ENCODE results near the gene EIF1AY. TPM values are rescaled to one million over a fixed set of nuclear protein-coding genes. Genes with fewer than 3 reads are reported as not detected.

EIF1AY gene
- total RNA-seq (2014; rRNA removed; shearing (Covaris generic)) = 42.6 and 43.2 TPM in 2 replicates
- total RNA-seq (2022) = 76.3 and 89.3 TPM in 2 replicates
- percentile 89 among the genes with signal in this experiment for Bru-seq, nascent RNA
- BruChase-seq, experiment 1, labeled RNA remaining after a 6-hour chase = percentile 85 among the genes with signal in this experiment
- percentile 79 among the genes with signal in this experiment for BruChase-seq, experiment 2, labeled RNA remaining after a 2-hour chase
- long read RNA-seq, transcript EIF1AY-201 (7 exons, 1,390 nt) = major isoform, 115 of 133 reads
- long read RNA-seq, partial matches to known transcripts = 1 of 133 reads
- long read RNA-seq, other reads (novel, unspliced or antisense) = 16 of 133 reads

GRCh38 chrY:20575531-20576121 lies at the start of gene EIF1AY:
EIF1AY (plus strand) TSS chrY:20575776; CDS start chrY:20575872, 96 bp downstream.
- ChIA-PET POLR2A (no interaction called here), CTCF (ENCODE audit: unreplicated experiment) (no interaction called here)
- Histone ChIP-seq H3K4me1 (ENCODE audit: insufficient read depth, low read length, poor library complexity, severe bottlenecking) (peaks cover 24% of the 10 kb centered on the region), H3K79me2 (ENCODE audit: insufficient read depth, low read depth, low read length) (peaks cover 53% of the 10 kb centered on the region), H3K4me3 (ENCODE audit: low read depth, low read length, poor library complexity, severe bottlenecking) (peak within 1 kb of the TSS; percentile 97), H3K9me3 (ENCODE audit: low read length) (no peaks in the 10 kb centered on the region), H4K20me1 (ENCODE audit: insufficient read depth, low read length) (no peaks in the 10 kb centered on the region), H3K36me3 (ENCODE audit: insufficient read depth, low read length) (peaks cover 10% of the 10 kb centered on the region), H3K27ac (ENCODE audit: low read depth, low read length, poor library complexity, severe bottlenecking) (peak within 1 kb of the TSS; percentile 91), H3K4me2 (ENCODE audit: low read length) (peak within 1 kb of the TSS; percentile 83), H2AFZ (ENCODE audit: low read length) (peak within 1 kb of the TSS; percentile 78), H3K9me2 (ENCODE audit: insufficient read depth, low read length) (no peaks in the 10 kb centered on the region)
- peak; percentile 93 for DNase-seq (ENCODE audit: low spot score)
- no TSS peak for BruUV-seq (replicated peaks)
- TF ChIP-seq EZH2phosphoT487 (IDR thresholded peaks at IDR 0.05; ENCODE audit: borderline replicate concordance, low read depth, low read length) (no peak), CTCF (conservative IDR thresholded peaks at IDR 0.05; ENCODE audit: low read length) (no peak)
- intact Hi-C loops (cut with micrococcal nuclease; ENCODE audit: unreplicated experiment) = loop anchor here (2.0 to 10.0 kb wide), 5 partner anchors 159 to 1033 kb away; partner anchors contain the start of gene KDM5D

- H3K79me2 ChIP-seq (ENCODE audit: insufficient read depth, low read depth, low read length) = no peaks in the 10 kb centered on the region
- TF ChIP-seq CTCF (conservative IDR thresholded peaks at IDR 0.05; ENCODE audit: low read length) = no peak
- no peak for TF ChIP-seq EZH2phosphoT487 (IDR thresholded peaks at IDR 0.05; ENCODE audit: borderline replicate concordance, low read depth, low read length)
- H3K36me3 ChIP-seq (ENCODE audit: insufficient read depth, low read length) = no peaks in the 10 kb centered on the region
- H3K4me2 ChIP-seq (ENCODE audit: low read length) = no peak overlapping the region
- no peak overlapping the region for H2AFZ ChIP-seq (ENCODE audit: low read length)
- H3K9me3 ChIP-seq (ENCODE audit: low read length) = no peaks in the 10 kb centered on the region
- BruUV-seq (replicated peaks) = no TSS peak
- H3K4me1 ChIP-seq (ENCODE audit: insufficient read depth, low read length, poor library complexity, severe bottlenecking) = no peaks in the 10 kb centered on the region
- DNase-seq (ENCODE audit: low spot score) = no peak
- H3K27ac ChIP-seq (ENCODE audit: low read depth, low read length, poor library complexity, severe bottlenecking) = no peak overlapping the region
- no peak overlapping the region for H3K4me3 ChIP-seq (ENCODE audit: low read depth, low read length, poor library complexity, severe bottlenecking)
- H4K20me1 ChIP-seq (ENCODE audit: insufficient read depth, low read length) = no peaks in the 10 kb centered on the region
- ChIA-PET POLR2A (no interaction called here), CTCF (ENCODE audit: unreplicated experiment) (no interaction called here)
- H3K9me2 ChIP-seq (ENCODE audit: insufficient read depth, low read length) = no peaks in the 10 kb centered on the region
- intact Hi-C loops (cut with micrococcal nuclease; ENCODE audit: unreplicated experiment) = no loop called here
Observed at GRCh38 chrY:20528435-20528834, 47.1 kb upstream of the EIF1AY start.

GRCh38 chrY:20538186-20538585 lies 37.4 kb upstream of the EIF1AY start:
- intact Hi-C loops (cut with micrococcal nuclease; ENCODE audit: unreplicated experiment) = no loop called here
- no peaks in the 10 kb centered on the region for H4K20me1 ChIP-seq (ENCODE audit: insufficient read depth, low read length)
- H3K9me3 ChIP-seq (ENCODE audit: low read length) = no peaks in the 10 kb centered on the region
- H3K4me2 ChIP-seq (ENCODE audit: low read length) = no peak overlapping the region
- TF ChIP-seq EZH2phosphoT487 (IDR thresholded peaks at IDR 0.05; ENCODE audit: borderline replicate concordance, low read depth, low read length) (no peak), CTCF (conservative IDR thresholded peaks at IDR 0.05; ENCODE audit: low read length) (no peak)
- DNase-seq (ENCODE audit: low spot score) = no peak
- H3K36me3 ChIP-seq (ENCODE audit: insufficient read depth, low read length) = no peaks in the 10 kb centered on the region
- no peak overlapping the region for H3K27ac ChIP-seq (ENCODE audit: low read depth, low read length, poor library complexity, severe bottlenecking)
- H3K4me1 ChIP-seq (ENCODE audit: insufficient read depth, low read length, poor library complexity, severe bottlenecking) = no peaks in the 10 kb centered on the region
- ChIA-PET CTCF (ENCODE audit: unreplicated experiment) (no interaction called here), POLR2A (no interaction called here)
- no peaks in the 10 kb centered on the region for H3K9me2 ChIP-seq (ENCODE audit: insufficient read depth, low read length)
- H2AFZ ChIP-seq (ENCODE audit: low read length) = no peak overlapping the region
- H3K79me2 ChIP-seq (ENCODE audit: insufficient read depth, low read depth, low read length) = no peaks in the 10 kb centered on the region
- no TSS peak for BruUV-seq (replicated peaks)
- no peak overlapping the region for H3K4me3 ChIP-seq (ENCODE audit: low read depth, low read length, poor library complexity, severe bottlenecking)
